Prostate gland (tissue), 2 donors: ENCODE measurements around the gene TCF7L1.

ENCODE experiments used
- CTCF ChIP-seq, 4 experiments: fragments of 200-600 bp in 2 of 4; fragments of 450-650 bp in 2 of 4; sonication (generic) in 2 of 4; IDR thresholded peaks; 1 replicate in 3 of 4; 2 replicates in 1 of 4; pipeline ENCODE4 v1.5.1; 2016 to 2019; ENCODE audit warnings: antibody characterized with exemption in 4 of 4, mild to moderate bottlenecking in 2 of 4, moderate library complexity in 2 of 4
- POLR2A ChIP-seq: fragments of 450-650 bp; IDR thresholded peaks from one replicate; pipeline ENCODE4 v1.6.1; 2016; ENCODE audit warnings: antibody characterized with exemption, mild to moderate bottlenecking
- POLR2AphosphoS5 ChIP-seq: sonication (generic); formaldehyde crosslinking; IDR thresholded peaks from one replicate; pipeline ENCODE4 v1.6.1; 2017; ENCODE audit warnings: antibody characterized with exemption

GRCh38 chr2:85166021-85166420, 32.8 kb downstream of the TCF7L1 start:
- no peak for TF ChIP-seq CTCF (IDR thresholded peaks at IDR 0.05)
- no peak for TF ChIP-seq POLR2A
- no peak for TF ChIP-seq POLR2AphosphoS5
